ENCODE data around the gene MYL12B.
A peak's percentile ranks its signal among the peaks of the same experiment; 100 is the strongest.
"Not testable (repeated sequence)": the region's sequence is repeated elsewhere in the genome, so short reads cannot be mapped to it uniquely, and the experiment has no call there.

MYL12B gene

DNA sequence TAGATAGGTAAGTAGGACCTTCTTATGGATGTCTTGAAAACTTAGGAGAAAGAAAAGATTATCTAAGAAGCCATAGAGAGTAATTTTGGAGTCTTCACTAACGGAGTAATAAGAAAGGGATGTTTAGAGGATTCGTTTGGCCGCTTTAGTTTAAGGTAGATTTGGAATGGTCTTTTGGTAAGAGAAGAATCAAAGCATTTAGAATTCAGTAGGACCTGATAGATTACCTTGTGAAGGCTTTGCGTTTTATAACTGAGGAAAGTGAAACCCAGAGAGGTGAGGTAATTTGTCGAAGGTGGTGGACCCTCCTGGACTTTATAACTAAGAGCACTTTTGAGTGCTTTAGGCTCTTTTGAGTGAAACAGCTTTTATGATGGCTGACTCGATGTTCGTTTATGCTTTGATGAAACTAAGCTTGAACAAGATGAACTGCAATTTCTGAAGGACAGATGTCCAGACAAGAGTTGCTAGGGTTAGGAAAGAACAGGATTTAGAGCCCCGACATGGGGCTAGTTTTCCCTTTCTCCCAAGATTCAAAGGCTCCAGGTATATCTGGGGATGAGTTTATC is 1.3 kb downstream of the MYL12B start:
- DNase-seq: no peak

- DNase-seq: no peak
Observed at GRCh38 chr18:3264362-3264761, 2.4 kb downstream of the MYL12B start.

DNA sequence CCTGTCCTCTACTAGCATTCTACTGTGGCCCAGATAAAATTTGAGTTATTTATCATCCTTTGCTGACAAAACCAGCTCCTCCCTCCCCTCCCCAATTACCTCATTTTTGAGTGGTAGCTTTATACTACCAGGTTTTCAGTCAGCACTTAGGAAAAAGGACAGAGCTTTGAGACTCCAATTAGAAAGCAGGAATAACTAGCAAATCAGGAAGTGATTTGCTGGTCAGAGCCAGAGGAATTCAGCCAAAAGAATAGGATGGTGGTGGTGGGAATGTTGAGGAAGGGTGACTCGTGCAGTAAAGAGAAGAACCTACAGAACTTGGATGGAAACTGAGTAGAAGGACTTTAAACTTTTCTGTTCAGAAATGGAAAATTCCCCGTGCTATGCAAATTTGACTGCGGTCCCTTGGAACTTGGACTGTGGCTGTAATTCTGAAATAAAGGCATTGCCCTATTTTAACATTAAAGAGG is 3.7 kb downstream of the MYL12B start:
- no peak for DNase-seq

- no peak for DNase-seq
Observed at GRCh38 chr18:3266062-3266608, 4.2 kb downstream of the MYL12B start.

DNA sequence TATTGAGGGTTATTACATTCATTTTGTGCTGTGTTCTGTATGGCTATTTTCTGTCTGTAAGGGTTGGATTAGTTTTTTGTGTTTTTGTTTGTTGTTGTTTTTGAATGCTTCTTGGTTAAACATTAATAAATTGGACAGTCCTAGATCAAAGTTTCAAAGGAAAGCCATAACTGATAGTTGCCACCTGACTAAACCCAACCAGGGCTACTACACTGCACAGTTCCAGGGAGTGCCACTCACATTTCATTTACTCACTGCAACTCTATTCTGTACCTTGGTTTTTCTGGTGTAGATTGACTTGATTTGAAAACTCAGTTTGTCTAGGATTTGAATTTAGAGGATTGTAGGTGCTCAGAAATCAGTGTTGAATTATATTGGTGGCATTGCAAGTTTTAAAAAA is 6.4 kb downstream of the MYL12B start:
- no peak for DNase-seq

DNA sequence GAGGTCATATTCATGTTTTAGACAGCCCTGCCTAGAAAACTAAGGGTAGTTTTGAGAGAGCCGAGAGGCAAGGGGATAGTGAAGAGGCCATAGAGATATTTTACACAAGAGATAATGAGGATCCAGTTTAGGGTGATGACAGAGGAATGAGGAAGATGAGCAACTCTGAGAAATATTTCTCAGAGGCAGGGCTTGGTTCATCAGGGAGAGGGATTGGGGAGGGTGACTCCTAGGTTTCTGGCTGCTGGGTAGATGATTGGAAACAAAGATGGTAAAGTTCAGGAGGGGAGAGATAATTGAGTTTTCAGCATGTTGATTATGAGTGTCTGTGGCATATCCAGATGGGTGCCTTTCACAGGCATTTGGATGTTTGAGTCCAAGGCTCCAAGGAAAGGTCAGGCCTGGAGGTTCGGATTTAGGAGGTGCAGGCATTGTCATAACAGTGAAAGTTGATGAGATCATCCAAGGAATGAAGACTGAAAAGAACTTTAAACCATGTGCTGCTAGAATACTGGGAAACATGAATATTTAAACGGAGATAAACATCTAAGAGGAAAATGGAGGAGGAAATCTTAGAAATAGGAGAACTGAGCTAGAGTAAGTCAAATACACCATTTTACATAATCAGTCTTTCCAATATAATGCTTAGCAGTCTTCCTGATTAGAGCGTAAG is 7.4 kb downstream of the MYL12B start:
- no peak for DNase-seq

DNA sequence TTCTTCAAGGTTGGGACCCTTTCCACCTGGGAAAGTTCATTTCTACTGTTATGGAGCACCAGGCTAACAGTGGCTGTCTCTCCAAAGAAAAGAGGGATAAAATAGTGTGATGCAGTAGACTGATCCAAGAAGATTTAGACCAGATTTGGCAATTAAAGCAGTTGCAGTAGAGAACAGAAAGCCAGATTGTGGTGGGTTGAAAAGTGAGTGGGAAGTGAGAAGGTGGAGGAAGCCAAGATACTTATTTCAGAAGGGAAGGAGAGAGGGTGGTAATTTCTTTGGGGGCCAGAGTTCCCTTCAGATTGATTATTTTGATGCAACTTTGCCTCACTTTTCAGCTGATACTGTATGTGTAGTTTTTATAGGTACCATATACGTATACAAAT is 8.0 kb downstream of the MYL12B start:
- DNase-seq: no peak

GRCh38 chr18:3273042-3273441 is 11.1 kb downstream of the MYL12B start:
- DNase-seq: no peak

DNA sequence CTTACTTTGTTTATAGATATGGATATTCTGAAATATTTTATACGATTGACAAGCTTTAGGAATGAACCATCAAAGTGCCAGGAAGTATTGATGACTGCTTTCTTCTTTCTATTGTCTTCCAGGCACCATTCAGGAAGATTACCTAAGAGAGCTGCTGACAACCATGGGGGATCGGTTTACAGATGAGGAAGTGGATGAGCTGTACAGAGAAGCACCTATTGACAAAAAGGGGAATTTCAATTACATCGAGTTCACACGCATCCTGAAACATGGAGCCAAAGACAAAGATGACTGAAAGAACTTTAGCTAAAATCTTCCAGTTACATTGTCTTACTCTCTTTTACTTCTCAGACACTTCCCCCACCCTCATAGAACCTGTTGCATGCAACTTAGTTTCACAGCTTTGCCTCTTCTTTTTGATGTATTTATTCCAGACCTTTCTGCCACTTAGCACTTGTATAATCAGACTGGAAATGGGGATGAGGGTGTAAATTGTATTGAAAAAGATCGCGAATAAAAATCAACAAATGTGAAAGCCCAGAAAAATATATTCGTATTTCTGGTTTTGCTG is 15.8 kb downstream of the MYL12B start:
- not testable (repeated sequence) for DNase-seq

GRCh38 chr18:3279201-3280185 is 17.6 kb downstream of the MYL12B start:
- DNase-seq: no peak

GRCh38 chr18:3281456-3282400 is 19.8 kb downstream of the MYL12B start:
- DNase-seq: peak; percentile 67

DNA sequence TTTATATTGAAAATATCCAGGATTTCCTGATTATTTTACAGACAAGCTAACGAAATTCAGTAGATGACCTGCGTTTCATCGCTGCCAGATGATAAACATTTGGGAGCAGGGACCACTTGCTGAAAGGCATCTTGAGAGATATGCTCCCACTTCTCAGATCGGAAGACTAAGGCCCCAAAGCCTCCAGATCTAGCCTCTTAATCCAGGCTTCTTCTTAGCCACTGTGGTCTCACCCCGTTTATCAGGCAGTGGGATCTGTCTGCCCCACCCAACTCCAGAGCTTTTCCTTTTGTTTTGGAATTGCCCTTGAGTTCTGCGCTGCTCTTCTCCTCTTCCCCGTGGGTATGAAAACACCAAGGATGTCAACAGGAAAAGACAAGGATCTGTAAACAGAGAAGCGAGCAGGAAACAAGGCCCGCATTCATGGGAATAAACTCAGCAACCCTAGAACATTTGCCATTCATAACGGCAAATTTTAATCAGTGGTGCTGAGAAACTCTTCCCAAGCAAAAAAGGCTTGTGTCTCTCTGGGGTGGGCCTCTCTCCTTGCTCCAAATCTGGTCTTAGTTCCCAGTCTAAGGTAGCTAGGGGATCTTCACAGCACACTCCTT is 21.4 kb downstream of the MYL12B start:
- DNase-seq: no peak

- no peak for DNase-seq
Observed at GRCh38 chr18:3283908-3284307, 22.0 kb downstream of the MYL12B start.

- no peak for DNase-seq
Observed at GRCh38 chr18:3284501-3284900, 22.6 kb downstream of the MYL12B start.

GRCh38 chr18:3286159-3286558 is 24.2 kb downstream of the MYL12B start:
- DNase-seq: no peak

- DNase-seq: no peak
Observed at GRCh38 chr18:3293196-3293951, 31.4 kb downstream of the MYL12B start.

- peak; percentile 66 for DNase-seq
Observed at GRCh38 chr18:3294435-3295080, 32.6 kb downstream of the MYL12B start.

DNA sequence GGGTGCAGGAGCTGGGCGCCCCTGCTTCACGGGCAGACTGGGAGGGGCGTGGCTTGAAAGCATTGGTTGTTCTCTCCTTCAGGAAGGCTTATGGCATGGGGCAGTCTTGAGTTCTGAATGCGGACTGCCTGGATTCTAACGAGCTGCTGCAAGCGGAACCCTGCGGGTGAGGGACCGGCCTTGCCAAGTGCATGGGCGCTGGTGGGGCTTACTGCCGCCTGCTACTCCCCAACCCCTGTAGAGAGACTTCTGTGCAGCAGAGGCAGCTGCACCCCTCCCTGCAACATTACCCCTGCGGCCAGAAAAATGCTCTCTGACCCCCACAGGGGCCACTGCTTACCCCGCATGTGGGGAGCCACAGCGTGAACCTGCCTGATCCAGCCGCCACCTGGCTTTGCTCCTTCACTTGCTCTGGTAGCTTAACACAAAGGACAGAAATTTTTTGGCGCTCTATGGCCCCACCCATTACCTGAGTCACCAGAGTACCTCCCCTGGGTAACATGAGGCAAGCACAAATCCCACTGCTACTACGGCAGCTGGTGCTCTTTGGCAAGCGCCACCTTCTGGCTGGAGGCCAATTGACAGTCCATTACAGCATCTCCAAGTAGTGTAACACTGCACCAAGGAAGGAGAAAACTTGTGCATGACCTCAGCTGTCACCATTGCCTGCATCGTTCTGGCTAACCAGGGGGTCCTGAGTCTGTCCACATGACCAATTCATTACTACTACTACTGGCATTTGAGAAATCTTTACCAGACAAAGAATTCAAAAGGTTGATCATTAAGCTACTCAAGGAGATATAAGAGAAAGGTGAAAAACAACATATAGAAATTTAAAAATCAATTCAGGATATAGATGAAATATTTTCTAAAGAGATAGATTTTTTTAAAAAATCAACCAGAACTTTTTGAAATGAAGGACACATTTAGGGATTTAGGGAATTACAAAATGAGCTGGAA is 35.4 kb downstream of the MYL12B start:
- no peak for DNase-seq

GRCh38 chr18:3304832-3305231 is 42.9 kb downstream of the MYL12B start:
- DNase-seq: no peak
